K562 (cell line): Measurements from ENCODE around the gene DIP2B. TPM values are rescaled to one million over a fixed set of nuclear protein-coding genes. Genes with fewer than 3 reads are reported as not detected.

Experiments
- EHMT2 ChIP-seq: fragments of 450-650 bp; IDR thresholded peaks from 2 replicates; pipeline ENCODE4 v1.6.1; 2018; ENCODE audit warnings: antibody characterized with exemption
- FOXJ2 ChIP-seq: fragments of 200-800 bp; sonication (Bioruptor generic); IDR thresholded peaks from 2 replicates; pipeline ENCODE4 v1.6.1; 2016; ENCODE audit warnings: missing genetic modification characterization, missing compliant biosample characterization
- GTF2A2 ChIP-seq: IDR thresholded peaks from 2 replicates; pipeline ENCODE4 v1.6.1; 2016; ENCODE audit warnings: mild to moderate bottlenecking, missing genetic modification characterization, missing compliant biosample characterization
- MAX ChIP-seq: sonication (generic); formaldehyde crosslinking; IDR thresholded peaks from 2 replicates; pipeline ENCODE4 v1.9.0; 2022; ENCODE audit warnings: mild to moderate bottlenecking, missing genetic modification reagents
- MNT ChIP-seq, 2 experiments: fragments of 450-650 bp; conservative IDR thresholded peaks; 2 replicates each; pipeline ENCODE4 v1.6.1; 2017; ENCODE audit warnings: mild to moderate bottlenecking in 2 of 2, moderate library complexity in 2 of 2
- NCOA1 ChIP-seq: fragments of 450-650 bp; IDR thresholded peaks from 2 replicates; pipeline ENCODE4 v1.6.1; 2016; ENCODE audit warnings: low read depth
- TAF7 ChIP-seq: fragments of 450-650 bp; IDR thresholded peaks from 2 replicates; pipeline ENCODE4 v1.6.1; 2016; ENCODE audit warnings: missing genetic modification characterization, missing compliant biosample characterization
- TEAD1 ChIP-seq, 2 experiments: fragments of 450-650 bp in 1 of 2; sonication (generic) in 1 of 2; formaldehyde crosslinking; IDR thresholded peaks; 2 replicates each; pipeline versions ENCODE4 v1.4.0 to v1.8.0; 2020 to 2022; ENCODE audit warnings: mild to moderate bottlenecking in 2 of 2, missing genetic modification reagents in 1 of 2
- USF2 ChIP-seq: sonication (generic); formaldehyde crosslinking; IDR thresholded peaks from 2 replicates; pipeline ENCODE4 v1.5.0; 2020; ENCODE audit warnings: missing genetic modification reagents
- VEZF1 ChIP-seq: fragments of 200-800 bp; sonication (Bioruptor generic); IDR thresholded peaks from 2 replicates; pipeline ENCODE4 v1.6.1; 2017; ENCODE audit warnings: missing genetic modification characterization, missing compliant biosample characterization
- YY1 ChIP-seq, 3 experiments: IDR thresholded peaks; 2 replicates each; pipeline ENCODE4 v1.6.1; 2011; ENCODE audit warnings: low read length in 2 of 3, mild to moderate bottlenecking in 2 of 3, moderate library complexity in 2 of 3, borderline replicate concordance in 1 of 3, control low read depth in 1 of 3, low read depth in 1 of 3; ENCODE audit not compliant: insufficient read depth in 3 of 3, insufficient replicate concordance in 2 of 3, control insufficient read depth in 1 of 3, insufficient read length in 1 of 3; ENCODE audit errors: extremely low read depth in 1 of 3
- ZBTB33 ChIP-seq: sonication (generic); formaldehyde crosslinking; IDR thresholded peaks from 2 replicates; pipeline ENCODE4 v1.8.1; 2023; ENCODE audit warnings: mild to moderate bottlenecking, missing genetic modification reagents
- ZBTB49 ChIP-seq: sonication (generic); formaldehyde crosslinking; IDR thresholded peaks from 2 replicates; pipeline ENCODE4 v1.8.0; 2022; ENCODE audit warnings: missing genetic modification reagents, mild to moderate bottlenecking, borderline replicate concordance
- ZNF384 ChIP-seq: IDR thresholded peaks from 2 replicates; pipeline ENCODE4 v1.6.1; 2012; ENCODE audit warnings: low read depth, low read length, improper control_type of control experiment
- ZNF584 ChIP-seq: fragments of 200-800 bp; sonication (Bioruptor generic); IDR thresholded peaks from 2 replicates; pipeline ENCODE4 v1.6.1; 2016; ENCODE audit warnings: low read depth, mild to moderate bottlenecking, missing genetic modification characterization, missing compliant biosample characterization
- polyA plus RNA-seq, 8 experiments: library from polyadenylated mRNA; depleted of rRNA in 4 of 8; stranded (reverse) in 5 of 8; unstranded in 3 of 8; fragments of >200 nt; fragmentation: Nextera tagmentation in 2 of 8; fragmentation: Illumina TruSeq in 1 of 8; extraction: Ambion mirVana in 2 of 8; extraction: Trizol in 1 of 8; gene quantifications; 2 replicates each; pipeline versions ENCODE4 v1.2.1 to v1.2.3, GENCODE V29; 2011 to 2014; ENCODE audit warnings: inconsistent platforms in 1 of 8, missing spikeins in 1 of 8
- total RNA-seq, 7 experiments: library from RNA; depleted of rRNA in 6 of 7; stranded (reverse); fragments of >200 nt in 6 of 7; fragmentation: Illumina TruSeq in 2 of 7; extraction: Trizol in 2 of 7; gene quantifications; 2 replicates each; pipeline versions ENCODE4 v1.2.1 to v1.2.3, GENCODE V29; 2011 to 2021; ENCODE audit warnings: low replicate concordance in 1 of 7

The DIP2B gene
- total and polyA plus RNA-seq, 9 of the 15 experiments (the other 6 are each of a cell fraction or from before 2014, with no cell fraction given) = 4.6 to 26.1 (median 18.8) TPM

GRCh38 chr12:50763639-50764285, 259.0 kb downstream of the DIP2B start, which contains the start of gene ATF1 (continued):
- TF ChIP-seq ZBTB33 (CRISPR knock-in tag) = peak; percentile 27; the same call in 1 of the 2 replicates
- TF ChIP-seq YY1 (IDR thresholded peaks at IDR 0.05; ENCODE audit: borderline replicate concordance in 1 of 3, control insufficient read depth in 1 of 3, extremely low read depth in 1 of 3, insufficient read depth in 3 of 3, insufficient read length in 1 of 3, insufficient replicate concordance in 2 of 3, low read depth in 1 of 3, low read length in 2 of 3) = peak; percentile 91 to 98 (median 96)
- TF ChIP-seq USF2 (CRISPR knock-in tag) = peak; percentile 97
- TF ChIP-seq VEZF1 (CRISPR knock-in tag) = peak; percentile 99
- peak; percentile 79 for TF ChIP-seq TAF7 (tag)
- TF ChIP-seq NCOA1 = 0 out of 2 replicates have a peak, but pooled peaks have one; percentile 49
- peak; percentile 92 for TF ChIP-seq MAX (CRISPR knock-in tag)
- peak; percentile 59 for TF ChIP-seq ZNF384
- peak in 1 of 2 experiments; percentile 66; a peak in 2 of 4 replicates for TF ChIP-seq TEAD1 (CRISPR knock-in tag; IDR thresholded peaks at IDR 0.05)
- TF ChIP-seq MNT (conservative IDR thresholded peaks at IDR 0.05) = peak; percentile 78 to 85
- no peak for TF ChIP-seq ZBTB49 (CRISPR knock-in tag)
- no peak for TF ChIP-seq GTF2A2 (tag)
- no peak for TF ChIP-seq FOXJ2 (tag)
- TF ChIP-seq ZNF584 (CRISPR knock-in tag) = peak; percentile 74; the same call in 1 of the 2 replicates
- TF ChIP-seq EHMT2 = no peak
